ENCODE results near the gene DCHS2.

DCHS2 gene

GRCh38 chr4:154490583-154491340, 837 bp downstream of the DCHS2 start:
- Histone ChIP-seq H3K27me3 (ENCODE audit: control insufficient read depth, insufficient read depth, low read length, poor library complexity, severe bottlenecking) (peaks cover 62% of the 10 kb centered on the region), H3K4me1 (ENCODE audit: control insufficient read depth, insufficient read depth, low read length) (no peaks in the 10 kb centered on the region), H3K4me3 (ENCODE audit: insufficient read depth, low read depth, low read length) (peak overlapping the region; percentile 43), H3K9me3 (ENCODE audit: control insufficient read depth, low read length) (no peaks in the 10 kb centered on the region), H3K36me3 (ENCODE audit: control insufficient read depth, insufficient read depth, low read length) (no peaks in the 10 kb centered on the region), H3K27ac (ENCODE audit: insufficient read depth, low read depth, low read length, poor library complexity, severe bottlenecking) (no peak overlapping the region)
- WGBS, 2 experiments = 5 to 7% methylated on average over 76 of the region's 76 CpGs

- Histone ChIP-seq H3K4me3 (ENCODE audit: insufficient read depth, low read depth, low read length) (peak overlapping the region; percentile 43), H3K4me1 (ENCODE audit: control insufficient read depth, insufficient read depth, low read length) (no peaks in the 10 kb centered on the region), H3K27ac (ENCODE audit: insufficient read depth, low read depth, low read length, poor library complexity, severe bottlenecking) (no peak overlapping the region), H3K36me3 (ENCODE audit: control insufficient read depth, insufficient read depth, low read length) (no peaks in the 10 kb centered on the region), H3K27me3 (ENCODE audit: control insufficient read depth, insufficient read depth, low read length, poor library complexity, severe bottlenecking) (peaks cover 62% of the 10 kb centered on the region), H3K9me3 (ENCODE audit: control insufficient read depth, low read length) (no peaks in the 10 kb centered on the region)
- WGBS, 2 experiments = 18 to 22% methylated on average over 55 of the region's 55 CpGs
Observed at GRCh38 chr4:154490234-154490582, 1.4 kb downstream of the DCHS2 start.

- Histone ChIP-seq H3K27ac (ENCODE audit: insufficient read depth, low read depth, low read length, poor library complexity, severe bottlenecking) (no peak overlapping the region), H3K4me3 (ENCODE audit: insufficient read depth, low read depth, low read length) (no peak overlapping the region), H3K36me3 (ENCODE audit: control insufficient read depth, insufficient read depth, low read length) (no peaks in the 10 kb centered on the region), H3K4me1 (ENCODE audit: control insufficient read depth, insufficient read depth, low read length) (no peaks in the 10 kb centered on the region), H3K27me3 (ENCODE audit: control insufficient read depth, insufficient read depth, low read length, poor library complexity, severe bottlenecking) (peaks cover 62% of the 10 kb centered on the region), H3K9me3 (ENCODE audit: control insufficient read depth, low read length) (no peaks in the 10 kb centered on the region)
- 91 to 93% methylated on average over 56 of the region's 56 CpGs for WGBS, 2 experiments
Observed at GRCh38 chr4:154489558-154490233, 1.9 kb downstream of the DCHS2 start.

- Histone ChIP-seq H3K9me3 (ENCODE audit: control insufficient read depth, low read length) (no peaks in the 10 kb centered on the region), H3K27ac (ENCODE audit: insufficient read depth, low read depth, low read length, poor library complexity, severe bottlenecking) (no peak overlapping the region), H3K36me3 (ENCODE audit: control insufficient read depth, insufficient read depth, low read length) (no peaks in the 10 kb centered on the region), H3K4me1 (ENCODE audit: control insufficient read depth, insufficient read depth, low read length) (no peaks in the 10 kb centered on the region), H3K27me3 (ENCODE audit: control insufficient read depth, insufficient read depth, low read length, poor library complexity, severe bottlenecking) (peaks cover 42% of the 10 kb centered on the region), H3K4me3 (ENCODE audit: insufficient read depth, low read depth, low read length) (no peak overlapping the region)
- WGBS, 2 experiments = 93% methylated on average over 4 of the region's 4 CpGs
Observed at GRCh38 chr4:154487145-154487544, 4.5 kb downstream of the DCHS2 start.

GRCh38 chr4:154485127-154485773, 6.3 kb downstream of the DCHS2 start:
- Histone ChIP-seq H3K27me3 (ENCODE audit: control insufficient read depth, insufficient read depth, low read length, poor library complexity, severe bottlenecking) (peaks cover 23% of the 10 kb centered on the region), H3K4me3 (ENCODE audit: insufficient read depth, low read depth, low read length) (no peak overlapping the region), H3K36me3 (ENCODE audit: control insufficient read depth, insufficient read depth, low read length) (no peaks in the 10 kb centered on the region), H3K4me1 (ENCODE audit: control insufficient read depth, insufficient read depth, low read length) (no peaks in the 10 kb centered on the region), H3K9me3 (ENCODE audit: control insufficient read depth, low read length) (no peaks in the 10 kb centered on the region), H3K27ac (ENCODE audit: insufficient read depth, low read depth, low read length, poor library complexity, severe bottlenecking) (no peak overlapping the region)
- WGBS, 2 experiments = 64% methylated on average over 4 of the region's 4 CpGs

GRCh38 chr4:154478547-154478946, 13.1 kb downstream of the DCHS2 start:
- H3K4me1 ChIP-seq (ENCODE audit: control insufficient read depth, insufficient read depth, low read length) = no peaks in the 10 kb centered on the region
- H3K27me3 ChIP-seq (ENCODE audit: control insufficient read depth, insufficient read depth, low read length, poor library complexity, severe bottlenecking) = no peaks in the 10 kb centered on the region
- H3K4me3 ChIP-seq (ENCODE audit: insufficient read depth, low read depth, low read length) = no peak overlapping the region
- H3K36me3 ChIP-seq (ENCODE audit: control insufficient read depth, insufficient read depth, low read length) = no peaks in the 10 kb centered on the region
- 88 to 91% methylated on average over 2 to 3 of the region's 4 CpGs for WGBS, 2 experiments
- H3K27ac ChIP-seq (ENCODE audit: insufficient read depth, low read depth, low read length, poor library complexity, severe bottlenecking) = no peak overlapping the region
- no peaks in the 10 kb centered on the region for H3K9me3 ChIP-seq (ENCODE audit: control insufficient read depth, low read length)

GRCh38 chr4:154478128-154478527, 13.5 kb downstream of the DCHS2 start:
- Histone ChIP-seq H3K9me3 (ENCODE audit: control insufficient read depth, low read length) (no peaks in the 10 kb centered on the region), H3K27ac (ENCODE audit: insufficient read depth, low read depth, low read length, poor library complexity, severe bottlenecking) (no peak overlapping the region), H3K4me1 (ENCODE audit: control insufficient read depth, insufficient read depth, low read length) (no peaks in the 10 kb centered on the region), H3K4me3 (ENCODE audit: insufficient read depth, low read depth, low read length) (no peak overlapping the region), H3K27me3 (ENCODE audit: control insufficient read depth, insufficient read depth, low read length, poor library complexity, severe bottlenecking) (no peaks in the 10 kb centered on the region), H3K36me3 (ENCODE audit: control insufficient read depth, insufficient read depth, low read length) (no peaks in the 10 kb centered on the region)
- 100% methylated on average over 2 of the region's 2 CpGs; no CpG with 5 or more reads in 1 of the 2 experiments for WGBS, 2 experiments

GRCh38 chr4:154476232-154476631, 15.4 kb downstream of the DCHS2 start:
- Histone ChIP-seq H3K9me3 (ENCODE audit: control insufficient read depth, low read length) (no peaks in the 10 kb centered on the region), H3K36me3 (ENCODE audit: control insufficient read depth, insufficient read depth, low read length) (no peaks in the 10 kb centered on the region), H3K4me3 (ENCODE audit: insufficient read depth, low read depth, low read length) (no peak overlapping the region), H3K27ac (ENCODE audit: insufficient read depth, low read depth, low read length, poor library complexity, severe bottlenecking) (no peak overlapping the region), H3K27me3 (ENCODE audit: control insufficient read depth, insufficient read depth, low read length, poor library complexity, severe bottlenecking) (no peaks in the 10 kb centered on the region), H3K4me1 (ENCODE audit: control insufficient read depth, insufficient read depth, low read length) (no peaks in the 10 kb centered on the region)
- 86 to 94% methylated on average over 1 of the region's 1 CpG for WGBS, 2 experiments

GRCh38 chr4:154475820-154476219, 15.8 kb downstream of the DCHS2 start:
- Histone ChIP-seq H3K4me1 (ENCODE audit: control insufficient read depth, insufficient read depth, low read length) (no peaks in the 10 kb centered on the region), H3K4me3 (ENCODE audit: insufficient read depth, low read depth, low read length) (no peak overlapping the region), H3K27ac (ENCODE audit: insufficient read depth, low read depth, low read length, poor library complexity, severe bottlenecking) (no peak overlapping the region), H3K9me3 (ENCODE audit: control insufficient read depth, low read length) (no peaks in the 10 kb centered on the region), H3K36me3 (ENCODE audit: control insufficient read depth, insufficient read depth, low read length) (no peaks in the 10 kb centered on the region), H3K27me3 (ENCODE audit: control insufficient read depth, insufficient read depth, low read length, poor library complexity, severe bottlenecking) (no peaks in the 10 kb centered on the region)
- WGBS, 2 experiments = 100% methylated on average over 1 of the region's 1 CpG; no CpG with 5 or more reads in 1 of the 2 experiments

GRCh38 chr4:154473497-154473896, 18.1 kb downstream of the DCHS2 start:
- H3K4me3 ChIP-seq (ENCODE audit: insufficient read depth, low read depth, low read length) = no peak overlapping the region
- no peaks in the 10 kb centered on the region for H3K36me3 ChIP-seq (ENCODE audit: control insufficient read depth, insufficient read depth, low read length)
- H3K9me3 ChIP-seq (ENCODE audit: control insufficient read depth, low read length) = no peaks in the 10 kb centered on the region
- no peaks in the 10 kb centered on the region for H3K27me3 ChIP-seq (ENCODE audit: control insufficient read depth, insufficient read depth, low read length, poor library complexity, severe bottlenecking)
- 79 to 81% methylated on average over 6 of the region's 6 CpGs for WGBS, 2 experiments
- no peaks in the 10 kb centered on the region for H3K4me1 ChIP-seq (ENCODE audit: control insufficient read depth, insufficient read depth, low read length)
- H3K27ac ChIP-seq (ENCODE audit: insufficient read depth, low read depth, low read length, poor library complexity, severe bottlenecking) = no peak overlapping the region

Data from ectodermal cell (in vitro differentiated cells).